GM19468 (cell line): ENCODE data around the gene YWHAQ.
"Not testable (repeated sequence)": the region's sequence is repeated elsewhere in the genome, so short reads cannot be mapped to it uniquely, and the experiment has no call there.

Experiments used
- ATAC-seq: cut with Tn5 transposase; IDR thresholded peaks from one replicate; pipeline ENCODE4 v1.9.1; 2021; ENCODE audit warnings: mild to moderate bottlenecking, moderate library complexity, moderate number of reproducible peaks; ENCODE audit not compliant: unreplicated experiment; ENCODE audit errors: extremely low read depth

Gene YWHAQ

GRCh38 chr2:9596621-9597311 is 34.0 kb downstream of the YWHAQ start:
- no peak for ATAC-seq

GRCh38 chr2:9595746-9596145 is 35.1 kb downstream of the YWHAQ start:
- ATAC-seq = no peak

- ATAC-seq = not testable (repeated sequence)
These were observed 35.5 kb downstream of the YWHAQ start for GRCh38 chr2:9595256-9595655.

- ATAC-seq = peak; percentile 17
These were observed 36.3 kb downstream of the YWHAQ start for GRCh38 chr2:9594366-9595054.

GRCh38 chr2:9593925-9594324 is 36.9 kb downstream of the YWHAQ start:
- no peak for ATAC-seq

- no peak for ATAC-seq
These were observed 38.1 kb downstream of the YWHAQ start for GRCh38 chr2:9592699-9593098.

GRCh38 chr2:9590641-9591040 is 40.2 kb downstream of the YWHAQ start:
- no peak for ATAC-seq

GRCh38 chr2:9586465-9586864 is 44.3 kb downstream of the YWHAQ start:
- no peak for ATAC-seq

GRCh38 chr2:9585486-9585885 is 45.3 kb downstream of the YWHAQ start:
- no peak for ATAC-seq

GRCh38 chr2:9584902-9585301 is 45.9 kb downstream of the YWHAQ start:
- not testable (repeated sequence) for ATAC-seq

GRCh38 chr2:9582624-9583023 is 48.2 kb downstream of the YWHAQ start:
- no peak for ATAC-seq

GRCh38 chr2:9578467-9579235 is 52.1 kb downstream of the YWHAQ start:
- no peak for ATAC-seq

- ATAC-seq = no peak
These were observed 56.5 kb downstream of the YWHAQ start for GRCh38 chr2:9574331-9574730.

- ATAC-seq = no peak
These were observed 57.0 kb downstream of the YWHAQ start for GRCh38 chr2:9573840-9574239.

GRCh38 chr2:9573013-9573720 is 57.6 kb downstream of the YWHAQ start:
- ATAC-seq = no peak

GRCh38 chr2:9570182-9571060 is 60.4 kb downstream of the YWHAQ start:
- no peak for ATAC-seq

- no peak for ATAC-seq
These were observed 65.2 kb downstream of the YWHAQ start for GRCh38 chr2:9565436-9566153.

GRCh38 chr2:9560628-9561027 is 70.2 kb downstream of the YWHAQ start:
- no peak for ATAC-seq

- ATAC-seq = no peak
These were observed 71.8 kb downstream of the YWHAQ start for GRCh38 chr2:9558948-9559381.
